ENCODE data around the gene ALG11.

The ALG11 gene

GRCh38 chr13:51996641-51997040 is 15.6 kb upstream of the ALG11 start:
- Mint-ChIP-seq H3K36me3 (ENCODE audit: low read depth) (no peaks in the 10 kb centered on the region), H3K9me3 (no peaks in the 10 kb centered on the region), H3K27ac (no peak overlapping the region), H3K4me3 (no peak overlapping the region), H3K4me1 (peaks cover 49% of the 10 kb centered on the region), H3K27me3 (ENCODE audit: low read depth) (peaks cover 26% of the 10 kb centered on the region)
- no peak for TF ChIP-seq CTCF (IDR thresholded peaks at IDR 0.05; ENCODE audit: unreplicated experiment in 3 of 3)

GRCh38 chr13:51997186-51997585 is 15.0 kb upstream of the ALG11 start:
- no peak overlapping the region for H3K4me3 Mint-ChIP-seq
- no peaks in the 10 kb centered on the region for H3K9me3 Mint-ChIP-seq
- H3K4me1 Mint-ChIP-seq, result peaks cover 49% of the 10 kb centered on the region
- H3K27me3 Mint-ChIP-seq (ENCODE audit: low read depth), result peaks cover 26% of the 10 kb centered on the region
- no peak for TF ChIP-seq CTCF (IDR thresholded peaks at IDR 0.05; ENCODE audit: unreplicated experiment in 3 of 3)
- H3K36me3 Mint-ChIP-seq (ENCODE audit: low read depth), result no peaks in the 10 kb centered on the region
- peak overlapping the region in 2 of 3 experiments; percentile 5 to 61 for H3K27ac Mint-ChIP-seq

- Mint-ChIP-seq H3K27me3 (ENCODE audit: low read depth) (peaks cover 26% of the 10 kb centered on the region), H3K36me3 (ENCODE audit: low read depth) (no peaks in the 10 kb centered on the region), H3K4me1 (peaks cover 49% of the 10 kb centered on the region), H3K27ac (peak overlapping the region in 2 of 3 experiments; percentile 39 to 61), H3K9me3 (no peaks in the 10 kb centered on the region), H3K4me3 (no peak overlapping the region)
- TF ChIP-seq CTCF (IDR thresholded peaks at IDR 0.05; ENCODE audit: unreplicated experiment in 3 of 3), result no peak
Observed at GRCh38 chr13:51997641-51998330, 14.4 kb upstream of the ALG11 start.

- Mint-ChIP-seq H3K36me3 (ENCODE audit: low read depth) (no peaks in the 10 kb centered on the region), H3K27ac (peak overlapping the region; percentile 5 to 66 (median 20)), H3K9me3 (no peaks in the 10 kb centered on the region), H3K4me3 (peak overlapping the region; percentile 8 to 17 (median 10)), H3K27me3 (ENCODE audit: low read depth) (peaks cover 20% of the 10 kb centered on the region), H3K4me1 (peaks cover 54% of the 10 kb centered on the region)
- no peak for TF ChIP-seq CTCF (IDR thresholded peaks at IDR 0.05; ENCODE audit: unreplicated experiment in 3 of 3)
Observed at GRCh38 chr13:51998723-51999509, 13.3 kb upstream of the ALG11 start.

GRCh38 chr13:51999510-51999911 is 12.7 kb upstream of the ALG11 start:
- Mint-ChIP-seq H3K27me3 (ENCODE audit: low read depth) (peaks cover 20% of the 10 kb centered on the region), H3K27ac (peak overlapping the region; percentile 5 to 66 (median 20)), H3K9me3 (no peaks in the 10 kb centered on the region), H3K36me3 (ENCODE audit: low read depth) (no peaks in the 10 kb centered on the region), H3K4me1 (peaks cover 54% of the 10 kb centered on the region), H3K4me3 (peak overlapping the region in 2 of 3 experiments; percentile 10 to 28)
- TF ChIP-seq CTCF (IDR thresholded peaks at IDR 0.05; ENCODE audit: unreplicated experiment in 3 of 3), result no peak

All from nephron (organoid).